SK-N-DZ (cell line): Measurements from ENCODE around the gene SF3B1.
"Not testable (repeated sequence)": the region's sequence is repeated elsewhere in the genome, so short reads cannot be mapped to it uniquely, and the experiment has no call there.

ENCODE experiments used
- DNase-seq: peaks from one replicate; pipeline ENCODE4 v3.0.0-alpha.2; 2015; ENCODE audit warnings: low spot score

The SF3B1 gene

DNA sequence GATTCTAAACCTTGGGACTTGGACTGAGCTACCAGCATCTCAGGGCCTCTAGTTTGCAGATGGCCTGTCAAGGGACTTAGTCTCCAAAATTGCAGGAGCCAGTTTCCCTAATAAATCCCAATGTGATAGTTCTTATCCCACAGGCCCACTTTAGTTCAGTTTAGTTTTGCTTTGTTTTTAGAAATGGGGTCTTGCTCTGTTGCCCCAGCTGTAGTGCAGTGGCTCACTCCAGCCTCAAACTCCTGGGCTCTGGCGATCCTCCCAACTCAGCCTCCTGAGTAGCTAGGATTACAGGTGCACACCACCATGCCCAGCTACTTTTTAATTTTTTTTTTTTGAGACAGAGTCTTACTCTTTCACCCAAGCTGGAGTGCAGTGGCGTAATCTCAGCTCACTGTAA lies 2.6 kb upstream of the SF3B1 start:
- no peak for DNase-seq

DNA sequence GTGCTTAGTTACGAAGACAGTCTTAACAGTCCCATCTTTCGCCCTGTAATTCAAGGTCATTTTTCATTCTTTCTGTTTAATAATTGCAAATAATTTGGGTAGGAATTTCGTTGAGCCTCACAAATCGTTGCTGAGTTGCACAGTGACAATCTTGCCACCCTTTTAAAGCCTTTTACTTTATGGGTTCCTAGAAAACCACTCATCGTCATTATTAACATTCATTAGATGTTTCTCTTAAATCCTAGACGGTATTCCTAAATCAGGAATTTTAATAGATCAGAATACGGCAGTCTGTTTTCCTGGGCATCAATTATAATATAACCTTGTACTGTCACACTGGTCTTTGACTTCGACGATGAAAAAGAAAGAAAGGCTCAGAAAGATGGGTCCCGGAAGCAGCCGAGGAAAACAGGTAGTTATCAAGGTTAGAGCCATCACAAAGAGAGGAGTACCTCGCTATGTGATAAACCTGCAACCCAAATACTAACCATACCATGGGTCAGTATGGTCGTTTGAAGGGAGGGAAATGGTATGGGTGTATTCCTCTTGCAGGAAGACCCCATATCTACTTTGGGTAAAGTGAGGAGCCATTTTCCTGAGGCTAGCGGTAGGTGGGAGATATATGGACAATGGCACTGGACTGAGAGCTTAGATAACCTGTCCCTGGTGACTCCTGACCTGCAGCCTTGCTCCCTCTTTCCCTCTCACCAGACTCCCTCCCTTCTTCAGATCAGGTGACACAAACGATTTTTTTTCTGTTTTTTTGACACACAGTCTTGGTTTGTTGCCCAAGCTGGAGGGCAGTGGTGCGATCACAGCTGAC lies 981 bp upstream of the SF3B1 start:
- no peak for DNase-seq

DNA sequence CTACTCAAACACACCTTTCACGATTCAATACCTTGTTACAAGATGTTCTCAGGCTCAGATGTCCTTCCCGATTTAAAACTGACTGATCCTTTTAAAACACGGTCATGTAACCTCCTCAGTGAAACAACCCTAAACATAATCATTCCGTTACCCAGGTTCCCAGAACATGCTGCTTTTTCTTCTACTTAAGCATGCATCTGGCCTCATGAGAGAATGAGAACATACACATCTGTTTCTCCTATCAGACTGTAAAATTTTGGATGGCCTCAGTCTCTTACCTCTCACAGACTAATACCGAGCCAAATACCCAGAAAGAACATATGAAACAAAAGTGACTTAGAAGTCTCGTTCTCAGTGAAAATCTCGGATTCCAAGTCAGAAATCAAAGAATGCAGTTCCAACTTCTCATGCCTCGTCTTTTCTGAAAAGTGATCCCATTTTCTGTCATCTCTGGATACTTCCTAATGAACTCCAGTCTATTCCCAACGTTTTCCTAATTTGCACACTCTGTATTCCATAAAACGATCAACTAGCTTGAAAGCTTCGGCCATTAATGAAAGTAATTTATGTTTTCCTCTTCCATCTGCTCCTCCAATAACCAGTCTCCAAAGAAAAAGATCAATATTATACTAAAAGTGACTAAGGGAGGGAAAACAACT lies 919 bp downstream of the SF3B1 start:
- no peak for DNase-seq

DNA sequence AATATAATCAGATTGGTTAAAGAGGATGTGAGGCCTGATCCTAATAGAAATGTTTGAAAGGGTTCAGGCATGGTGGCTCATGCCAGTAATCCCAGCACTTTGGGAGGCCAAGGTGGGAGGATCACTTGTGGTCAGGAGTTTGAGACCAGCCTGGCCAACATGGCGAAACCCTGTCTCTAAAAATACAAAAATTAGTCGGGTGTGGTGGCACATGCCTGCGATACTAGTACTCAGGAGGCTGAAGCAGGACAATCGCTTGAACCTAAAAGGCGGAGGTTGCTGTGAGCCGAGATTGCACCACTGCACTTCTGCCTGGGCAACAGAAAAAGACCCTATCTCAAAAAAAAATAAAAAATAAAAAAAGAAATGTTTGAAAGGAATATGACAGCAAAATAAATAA lies 2.3 kb downstream of the SF3B1 start:
- DNase-seq: not testable (repeated sequence)

DNA sequence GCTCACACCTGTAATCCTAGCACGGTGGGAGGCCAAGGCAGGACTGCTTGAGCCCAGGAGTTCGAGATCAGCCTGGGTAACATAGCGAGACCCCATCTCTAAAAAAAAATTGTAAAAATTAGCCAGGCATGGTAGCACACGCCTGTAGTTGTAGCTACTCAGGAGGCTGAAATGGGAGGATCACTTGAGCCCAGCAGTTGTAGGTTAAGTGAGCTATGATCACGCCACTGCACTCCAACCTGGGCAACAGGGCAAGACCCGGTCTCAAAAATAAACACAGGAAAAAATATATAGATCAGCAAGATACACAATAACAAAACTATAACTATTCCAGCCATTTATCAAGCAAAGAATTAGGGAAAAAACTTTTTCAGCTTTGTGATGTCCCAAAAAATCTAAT lies 3.0 kb downstream of the SF3B1 start:
- no peak for DNase-seq

DNA sequence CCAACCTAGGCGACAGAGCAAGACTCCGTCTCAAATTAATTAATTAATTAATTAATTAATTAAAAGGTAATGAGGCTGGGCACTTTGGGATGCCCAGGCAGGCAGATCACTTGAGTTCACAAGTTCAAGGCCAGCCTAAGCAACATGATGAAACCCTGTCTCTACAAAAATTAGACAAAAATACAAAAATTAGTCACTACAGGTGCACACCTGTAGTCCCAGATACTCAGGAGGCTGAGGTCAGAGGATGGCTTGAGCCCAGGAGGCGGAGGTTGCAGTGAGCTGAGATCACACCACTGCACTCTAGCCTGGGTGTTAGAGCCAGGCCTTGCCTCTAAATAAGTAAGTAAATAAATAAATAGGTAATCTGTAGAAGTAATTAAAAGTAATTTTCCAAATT lies 6.8 kb downstream of the SF3B1 start:
- DNase-seq: no peak

DNA sequence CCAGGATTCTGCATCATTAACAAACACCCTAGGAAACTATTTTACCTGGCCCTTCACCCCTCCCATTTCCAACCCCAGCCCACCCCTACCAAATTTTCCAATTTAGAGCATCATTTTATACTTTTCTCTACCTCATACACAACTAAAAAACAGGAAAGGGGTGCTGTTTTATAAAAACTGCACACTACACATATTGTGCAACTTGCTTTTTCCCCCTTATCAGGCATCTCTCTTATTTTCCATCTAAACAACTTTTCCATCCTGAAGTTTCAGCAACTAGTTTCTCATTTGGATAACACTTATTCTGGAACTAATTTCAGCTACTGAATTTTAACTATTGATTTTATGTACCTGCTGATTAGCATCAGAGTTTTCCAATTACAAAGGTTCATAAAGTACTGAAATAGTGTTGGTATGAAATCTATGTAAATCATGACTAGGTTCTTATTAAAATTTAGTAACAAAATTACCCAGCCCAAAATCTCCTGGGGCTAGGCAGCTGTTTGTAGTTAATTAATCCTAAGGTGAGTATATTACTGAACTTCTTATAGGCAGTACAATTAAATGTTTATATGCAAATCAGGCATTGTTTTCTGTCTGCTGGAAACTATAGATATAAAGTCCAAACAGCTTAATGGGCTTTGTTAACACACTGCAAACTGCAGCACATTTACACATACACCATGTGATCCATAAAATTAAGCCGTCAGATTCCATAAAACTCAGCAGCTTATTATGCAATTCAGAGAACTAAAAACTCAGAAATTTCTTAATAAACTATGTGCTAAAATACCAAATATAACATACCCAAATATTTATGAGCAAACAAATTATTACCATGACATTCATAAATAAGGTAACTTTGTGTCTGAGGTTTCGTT lies 7.9 kb downstream of the SF3B1 start:
- DNase-seq: no peak

DNA sequence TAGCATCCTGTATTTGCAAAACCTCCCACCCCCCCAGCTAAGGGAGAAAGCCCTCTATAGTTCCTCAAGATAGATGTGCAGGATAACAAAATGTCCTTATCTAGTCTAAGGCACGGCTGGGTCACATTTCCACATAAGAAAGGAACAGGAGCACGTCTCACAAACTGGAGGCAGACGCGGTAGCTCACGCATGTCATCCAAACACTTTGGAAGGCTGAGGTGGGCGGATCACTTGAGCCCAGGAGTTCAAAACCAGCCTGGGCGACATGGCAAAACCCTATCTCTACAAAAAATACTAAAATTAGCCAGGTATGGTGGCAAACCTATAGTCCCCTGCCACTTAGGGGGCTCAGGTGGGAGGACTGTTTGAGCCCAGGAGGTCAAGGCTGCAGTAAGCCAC lies 9.3 kb downstream of the SF3B1 start:
- no peak for DNase-seq

DNA sequence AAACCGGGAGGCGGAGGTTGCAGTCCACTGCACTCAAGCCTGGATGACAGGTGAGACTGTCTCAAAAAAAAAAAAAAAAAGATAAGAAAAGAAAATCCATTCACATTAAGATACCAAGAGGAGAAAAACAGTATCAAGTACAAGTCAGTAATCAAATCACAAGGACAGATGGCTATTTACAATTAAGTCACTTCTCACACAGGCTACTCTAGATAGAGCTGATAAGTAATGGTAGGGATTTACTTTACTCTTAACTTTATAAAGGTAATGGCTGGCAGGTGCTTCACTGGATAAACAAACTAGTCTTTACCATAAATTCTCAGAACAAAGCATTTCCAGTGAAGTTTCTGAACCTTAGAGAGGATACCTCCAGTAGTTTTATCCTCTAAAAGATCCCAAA lies 11.5 kb downstream of the SF3B1 start:
- peak; percentile 89 for DNase-seq

DNA sequence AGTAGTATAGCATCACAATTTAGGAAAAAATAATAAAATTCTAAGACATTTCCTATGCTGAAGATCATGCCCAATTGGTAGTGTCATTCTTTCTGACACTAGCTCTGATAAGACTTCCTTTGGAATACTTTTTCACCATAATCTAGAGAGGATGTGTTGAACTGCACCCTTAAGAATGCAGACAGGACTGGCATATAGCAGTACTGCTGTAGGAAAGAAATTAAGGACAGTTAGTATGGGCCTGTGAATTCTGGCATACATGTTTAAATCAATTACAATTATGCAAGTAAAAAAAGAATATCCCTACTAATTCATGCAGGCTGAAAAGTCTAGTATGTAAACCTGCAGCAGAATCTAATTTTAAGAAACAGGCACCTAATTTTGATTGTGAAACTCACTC lies 15.4 kb downstream of the SF3B1 start:
- DNase-seq: no peak

DNA sequence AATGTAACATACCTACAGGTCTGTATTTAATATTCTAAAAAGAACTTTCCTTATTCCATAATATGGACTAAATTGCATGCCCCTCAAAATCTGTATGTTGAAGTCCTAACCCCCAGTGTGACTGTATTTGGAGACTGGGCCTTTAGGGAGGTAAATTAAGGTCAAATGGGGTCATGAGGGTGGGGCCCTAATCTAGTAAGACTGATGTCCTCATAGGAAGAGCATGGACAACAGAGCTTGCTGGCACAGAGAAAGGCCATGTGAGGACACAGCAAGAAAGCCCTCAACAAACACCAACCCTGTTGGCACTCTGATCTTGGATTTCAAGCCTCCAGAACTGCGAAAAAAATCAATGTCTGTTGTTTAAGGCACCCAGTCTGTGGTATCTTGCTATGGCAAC lies 18.6 kb downstream of the SF3B1 start:
- DNase-seq: no peak

DNA sequence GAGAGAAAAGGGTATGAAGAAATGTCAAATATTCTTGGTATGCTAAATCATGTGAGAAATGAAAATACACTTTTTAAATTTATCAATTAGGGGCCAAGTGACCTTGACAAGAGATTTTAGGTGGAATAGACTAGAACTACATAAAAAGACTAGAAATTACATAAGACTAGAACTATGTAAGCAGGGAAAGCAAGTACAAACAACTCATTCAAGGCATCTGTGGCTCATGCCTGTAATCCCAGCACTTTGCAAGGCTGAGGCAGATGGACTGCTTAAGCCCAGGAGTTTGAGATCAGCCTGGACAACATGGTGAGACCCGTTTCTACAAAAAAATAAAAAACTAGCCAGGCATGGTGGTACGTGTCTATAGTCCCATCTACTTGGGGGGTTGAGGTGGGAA lies 20.3 kb downstream of the SF3B1 start:
- DNase-seq: no peak

DNA sequence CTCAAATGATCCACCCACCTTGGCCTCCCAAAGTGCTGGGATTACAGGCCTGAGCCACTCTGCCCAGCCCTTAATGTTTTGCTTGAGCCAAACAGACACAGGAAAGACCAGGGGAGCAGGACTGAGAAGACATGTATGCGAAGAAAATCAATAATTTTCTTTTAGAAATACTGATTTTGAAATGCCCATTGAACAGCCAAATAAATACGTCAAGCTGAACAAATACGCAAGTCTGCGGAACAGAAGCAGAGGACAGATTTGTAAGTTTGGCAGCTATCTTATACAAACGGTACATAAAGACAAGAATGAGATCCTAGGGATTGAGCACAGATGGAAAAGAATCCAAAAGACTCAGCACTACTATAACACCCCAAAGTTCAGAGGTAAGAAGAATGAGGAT lies 20.8 kb downstream of the SF3B1 start:
- DNase-seq: no peak

DNA sequence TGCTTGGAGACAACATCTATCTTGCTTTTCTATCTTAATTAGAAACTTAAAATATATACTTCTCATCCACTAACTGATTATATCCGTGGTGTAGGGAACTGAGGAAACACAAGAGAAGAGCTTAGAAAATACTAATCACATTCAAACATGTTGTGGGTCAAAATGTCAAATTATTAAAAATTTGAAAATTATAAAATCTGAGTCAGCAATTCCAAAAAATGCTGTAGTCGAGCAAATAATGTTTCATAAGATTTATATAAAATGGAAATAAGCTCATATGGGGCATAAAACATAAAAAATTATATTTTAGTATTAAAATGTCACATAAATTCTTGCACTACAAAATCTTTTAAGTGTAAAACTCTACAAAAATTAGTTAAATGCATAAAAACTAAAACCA lies 29.2 kb downstream of the SF3B1 start:
- no peak for DNase-seq

DNA sequence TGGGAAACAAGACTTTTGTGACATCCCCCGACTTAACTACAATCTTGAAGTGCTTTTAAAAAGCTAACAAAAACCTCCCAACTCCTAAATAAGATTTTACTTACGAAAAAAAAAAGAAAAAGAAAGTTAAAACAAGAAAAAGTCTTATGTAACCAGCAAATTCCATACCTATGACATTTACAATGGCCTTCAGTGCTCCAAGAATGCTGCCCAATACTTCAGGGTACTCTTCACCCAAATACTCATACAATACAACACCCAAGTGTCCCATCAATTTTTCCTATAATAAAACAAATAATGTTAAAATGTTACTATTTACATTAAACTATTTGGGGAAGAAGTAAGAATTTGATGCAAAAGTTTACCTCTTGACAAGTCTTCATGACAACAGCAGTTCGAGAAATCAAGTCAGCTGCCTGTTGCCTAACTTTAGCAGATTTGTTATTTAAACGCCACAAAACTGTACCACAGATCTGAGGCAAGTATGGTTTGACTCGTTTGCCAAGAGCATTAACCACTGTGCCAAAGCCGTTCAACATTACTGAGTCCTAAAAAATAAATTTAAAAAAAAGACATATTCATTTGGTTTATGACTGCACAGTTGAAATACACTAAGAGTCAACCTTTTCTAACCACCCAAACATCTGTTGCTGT lies 34.8 kb downstream of the SF3B1 start:
- no peak for DNase-seq

DNA sequence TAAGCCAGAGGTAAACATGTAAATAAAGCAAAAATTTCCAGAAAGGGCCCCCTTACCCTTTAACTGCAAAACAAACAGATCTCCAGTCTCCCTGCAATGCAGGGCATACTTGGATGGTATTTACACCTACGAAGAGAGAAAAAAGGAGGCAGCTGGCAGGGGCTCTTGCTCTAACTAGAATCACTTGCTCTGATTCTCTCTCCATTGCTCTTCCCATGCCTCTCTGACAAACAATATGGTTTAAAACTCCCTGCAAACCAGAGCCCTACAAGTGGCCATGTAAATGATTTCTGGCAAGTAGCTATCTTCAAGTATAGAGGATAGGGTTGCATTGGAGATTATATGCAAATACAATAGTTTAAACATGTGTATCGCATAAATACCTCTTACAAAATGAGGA lies 35.9 kb downstream of the SF3B1 start:
- no peak for DNase-seq

DNA sequence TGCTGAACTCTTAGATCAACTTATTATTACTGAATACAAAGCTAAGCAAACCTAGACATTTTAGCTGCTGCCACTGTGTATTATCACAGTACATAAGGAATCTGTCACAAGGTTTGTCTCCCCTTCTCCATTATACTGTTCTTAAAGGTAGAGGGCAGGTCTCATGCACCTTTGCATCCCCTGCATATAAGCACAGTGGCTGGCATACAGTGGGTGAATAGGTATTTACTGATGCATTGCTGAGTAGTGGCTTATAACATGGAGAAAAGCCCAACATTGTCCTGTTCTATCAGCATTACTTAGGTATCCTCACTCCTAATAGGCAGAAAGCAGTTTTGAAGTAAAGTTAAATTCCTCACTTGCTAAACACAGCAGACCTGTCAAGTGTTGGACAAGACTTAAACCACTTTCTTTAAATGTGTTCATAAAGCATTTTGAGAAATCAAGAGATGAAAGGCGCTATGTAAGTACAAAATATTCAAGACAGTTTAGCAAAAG lies 43.6 kb downstream of the SF3B1 start:
- no peak for DNase-seq

DNA sequence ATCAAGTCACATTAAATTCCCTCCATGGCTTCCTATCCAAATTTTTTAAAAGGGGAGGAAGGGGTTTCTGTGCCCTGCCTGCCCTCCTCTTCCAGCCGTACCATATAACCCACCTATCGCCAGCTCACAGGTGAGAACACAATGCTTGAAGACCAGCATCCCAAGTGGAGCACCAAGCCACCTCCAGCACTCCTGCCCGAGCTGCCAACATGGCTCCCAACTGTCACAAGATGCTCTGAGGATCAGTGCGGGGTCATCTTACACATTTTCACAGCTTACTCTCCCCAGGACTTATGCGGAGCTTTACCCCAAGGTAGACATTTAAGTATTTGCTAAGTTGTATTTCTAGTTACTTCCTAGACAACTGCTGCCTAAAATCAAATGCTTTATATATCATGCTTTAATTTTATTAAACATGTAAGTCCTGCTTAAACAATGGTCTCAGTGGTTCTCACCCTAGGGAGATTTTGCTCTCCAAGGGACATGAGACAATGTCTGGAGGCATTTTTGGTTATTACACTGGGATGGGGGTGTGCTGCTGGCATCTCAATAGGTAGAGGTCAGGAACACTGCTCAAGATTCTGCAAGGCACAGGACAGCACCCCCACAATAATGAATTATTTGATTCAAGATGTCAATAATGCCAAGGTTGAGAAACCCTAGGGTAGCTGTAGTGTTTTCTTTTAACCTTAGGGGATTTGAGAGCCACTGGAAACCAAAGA lies 45.8 kb downstream of the SF3B1 start:
- DNase-seq: no peak

DNA sequence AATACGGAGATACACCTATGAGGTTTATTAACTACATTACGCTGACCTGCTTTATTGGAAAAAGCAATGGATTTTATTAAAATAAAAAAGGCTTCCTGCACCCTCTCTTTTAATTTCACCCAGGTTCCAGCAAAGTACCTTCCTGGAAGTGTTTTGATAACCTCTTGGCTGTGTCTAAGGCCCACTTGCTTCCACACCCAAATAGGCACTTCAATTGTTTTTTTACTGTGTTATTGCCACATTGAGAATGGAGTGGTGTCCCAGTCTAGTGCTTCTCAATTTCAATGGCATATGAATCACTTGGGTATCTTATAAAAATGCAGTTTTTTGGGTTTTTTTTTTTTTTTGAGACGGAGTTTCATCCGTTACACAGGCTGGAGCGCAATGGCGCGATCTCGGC lies 47.6 kb downstream of the SF3B1 start:
- DNase-seq: no peak

DNA sequence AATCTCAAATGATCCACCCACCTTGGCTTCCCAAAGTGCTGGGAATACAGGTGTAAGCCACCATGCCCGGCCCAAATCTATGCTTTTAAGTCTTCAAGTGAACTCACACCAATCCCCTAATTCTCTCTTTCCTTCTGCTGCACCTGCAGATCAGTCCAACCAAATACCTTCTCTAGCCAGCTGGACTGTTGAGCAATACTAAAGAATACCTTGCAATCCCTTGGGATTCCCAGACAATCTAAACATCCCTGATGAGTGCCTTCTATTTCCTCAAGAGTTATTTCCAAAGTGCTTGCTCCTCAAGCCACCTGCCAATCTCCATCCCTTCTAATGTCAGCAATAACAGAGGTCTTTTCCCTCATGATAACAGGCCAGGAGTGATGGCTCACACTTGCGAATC lies 48.6 kb downstream of the SF3B1 start:
- DNase-seq: no peak

DNA sequence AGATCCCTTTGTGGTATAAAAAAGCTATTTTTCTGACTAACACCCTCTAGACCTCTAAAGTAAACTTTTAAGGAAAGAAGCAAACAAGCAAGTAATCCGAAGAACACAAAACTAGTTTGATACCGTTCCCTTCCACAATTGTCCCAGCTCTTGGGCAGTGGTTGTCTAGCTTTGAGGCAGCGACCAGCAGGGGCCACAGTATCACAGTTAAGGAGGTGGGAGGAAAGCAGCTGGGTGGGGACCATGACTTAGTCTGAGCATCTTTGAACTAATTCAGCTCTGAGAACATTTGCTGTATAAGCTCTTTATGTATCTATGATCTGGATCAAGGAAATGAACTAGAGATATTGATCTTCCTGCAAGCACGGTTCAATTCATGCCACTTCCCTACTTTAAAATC lies 51.0 kb downstream of the SF3B1 start:
- DNase-seq: no peak
